Sigmoid colon (tissue), 7 donors: ENCODE data around the gene LMAN2. TPM values are rescaled to one million over a fixed set of nuclear protein-coding genes. Genes with fewer than 3 reads are reported as not detected.

Source experiments
- DNase-seq: peaks from one replicate; pipeline ENCODE4 v3.0.0-alpha.2; 2019
- H3K27ac ChIP-seq, 4 donors: fragments of 200-600 bp; sonication (generic); one replicate each; pipeline ENCODE4 v1.5.1; 2016 to 2019; ENCODE audit warnings: mild to moderate bottlenecking in 1 of 4
- H3K27me3 ChIP-seq, 3 donors: fragments of 200-600 bp; sonication (generic); one replicate each; pipeline ENCODE4 v1.5.1; 2019; ENCODE audit warnings: mild to moderate bottlenecking in 1 of 3
- H3K36me3 ChIP-seq, 4 donors: fragments of 200-600 bp; sonication (generic); one replicate each; pipeline ENCODE4 v1.5.1; 2016 to 2019
- H3K4me1 ChIP-seq, 4 donors: fragments of 200-600 bp; sonication (generic); one replicate each; pipeline ENCODE4 v1.5.1; 2017 to 2019
- H3K4me3 ChIP-seq, 4 donors: fragments of 200-600 bp; sonication (generic); one replicate each; pipeline ENCODE4 v1.5.1; 2017 to 2019; ENCODE audit warnings: mild to moderate bottlenecking in 2 of 4, moderate library complexity in 1 of 4
- H3K9me3 ChIP-seq, 4 donors: fragments of 200-600 bp in 3 of 4; sonication (generic) in 3 of 4; one replicate each; pipeline versions ENCODE4 v1.5.1 to v1.6.1; 2013 to 2019
- CTCF ChIP-seq, 4 experiments: fragments of 450-650 bp in 3 of 4; fragments of 200-600 bp in 1 of 4; IDR thresholded peaks; one replicate each; pipeline ENCODE4 v1.5.1; 2016 to 2019; ENCODE audit warnings: antibody characterized with exemption in 4 of 4, mild to moderate bottlenecking in 3 of 4, moderate library complexity in 2 of 4
- EP300 ChIP-seq, 4 donors: sonication (generic); formaldehyde crosslinking; IDR thresholded peaks; one replicate each; pipeline ENCODE4 v1.6.1; 2017; ENCODE audit warnings: antibody characterized with exemption in 4 of 4
- POLR2A ChIP-seq, 2 donors: fragments of 450-650 bp; IDR thresholded peaks; one replicate each; pipeline ENCODE4 v1.6.1; 2016; ENCODE audit warnings: antibody characterized with exemption in 2 of 2, mild to moderate bottlenecking in 2 of 2, moderate library complexity in 2 of 2
- POLR2AphosphoS5 ChIP-seq, 4 donors: sonication (generic); formaldehyde crosslinking; IDR thresholded peaks; one replicate each; pipeline ENCODE4 v1.6.1; 2017; ENCODE audit warnings: antibody characterized with exemption in 4 of 4
- WGBS, 2 donors: extraction: QIAGEN DNeasy Blood & Tissue Kit; methylation state at CpG; one replicate each; pipeline ENCODE4 v1.1.7; 2013; 5-methylcytosine and 5-hydroxymethylcytosine counted together
- intact Hi-C: fragments of 100-400 bp; cut with DNase I; formaldehyde crosslinking; loops from one replicate; pipeline ENCODE4 v1.15.1; 2023
- polyA plus RNA-seq, 3 donors: library from polyadenylated mRNA; stranded (reverse); fragments of 200-250 nt; gene quantifications; one replicate each; pipeline ENCODE4 v1.2.3, GENCODE V29; 2013
- total RNA-seq, 4 donors: library from RNA; depleted of rRNA; stranded (reverse); fragments of >200 nt; gene quantifications; one replicate each; pipeline ENCODE4 v1.1.0, GENCODE V29; 2016
- donor health status: healthy with polysubstance abuse.
- donor health status: Bipolar disorder and iron deficiency.
- donor health status: healthy.

The LMAN2 gene
- total and polyA plus RNA-seq, 7 donors = 62.5 to 244 (median 108) TPM

GRCh38 chr5:177332031-177332895 is 19.2 kb downstream of the LMAN2 start:
- H3K36me3 ChIP-seq = peaks cover 29 to 86% (median 58%) of the 10 kb centered on the region in 4 donors
- H3K4me1 ChIP-seq = no peaks in the 10 kb centered on the region
- DNase-seq = no peak
- TF ChIP-seq CTCF (IDR thresholded peaks at IDR 0.05) (no peak), POLR2AphosphoS5 (IDR thresholded peaks at IDR 0.05) (no peak), EP300 (IDR thresholded peaks at IDR 0.05) (no peak), POLR2A (IDR thresholded peaks at IDR 0.05) (no peak)
- 71 to 91% methylated on average over 35 of the region's 35 CpGs for WGBS, 2 donors
- H3K27me3 ChIP-seq = no peaks in the 10 kb centered on the region
- H3K27ac ChIP-seq = no peak overlapping the region
- intact Hi-C loops = no loop called here
- H3K4me3 ChIP-seq = no peak overlapping the region
- no peaks in the 10 kb centered on the region for H3K9me3 ChIP-seq

DNA sequence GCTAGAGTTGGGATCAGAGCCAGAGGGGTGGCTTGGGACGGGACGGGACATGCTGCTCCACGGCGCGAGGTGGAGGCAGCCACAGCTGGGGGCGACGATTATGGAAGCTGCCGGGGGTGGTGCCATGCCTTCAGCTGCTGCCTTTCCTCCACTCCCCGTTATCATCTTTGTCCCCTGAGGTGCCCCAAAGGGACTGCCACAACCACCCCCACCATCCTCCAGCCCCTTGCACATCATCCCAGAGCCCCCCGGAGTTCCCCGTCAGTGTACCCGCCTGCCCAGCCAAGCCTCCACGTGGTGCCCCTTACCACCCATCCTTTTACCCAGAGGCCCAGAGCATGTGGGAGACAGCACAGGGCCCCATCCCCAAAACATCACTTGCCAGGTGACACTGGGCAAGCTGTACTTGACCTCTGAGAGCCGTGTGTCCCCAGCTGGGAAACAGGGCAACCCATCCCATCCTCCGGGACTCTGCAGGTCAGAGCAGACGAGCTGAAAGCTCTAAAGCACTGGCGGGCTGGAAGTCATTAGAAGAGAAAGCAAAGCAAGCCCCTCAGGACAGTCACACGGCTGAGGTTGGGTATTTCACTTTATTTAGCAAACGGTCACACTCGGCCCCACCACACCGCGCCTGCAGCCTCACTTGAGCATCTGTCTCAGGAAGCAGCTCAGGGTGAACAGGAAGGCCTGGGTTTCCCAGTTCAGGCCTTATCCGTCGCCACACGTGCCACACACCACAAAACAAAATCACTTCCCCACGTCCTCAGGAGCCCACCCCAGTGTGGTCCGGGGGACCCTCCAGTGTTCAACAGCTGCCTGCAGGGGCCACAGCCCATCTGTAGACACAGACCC is 20.3 kb downstream of the LMAN2 start:
- Histone ChIP-seq H3K36me3 (peaks cover 19 to 75% (median 48%) of the 10 kb centered on the region in 4 donors), H3K27ac (no peak overlapping the region), H3K9me3 (no peaks in the 10 kb centered on the region), H3K27me3 (no peaks in the 10 kb centered on the region), H3K4me1 (no peaks in the 10 kb centered on the region), H3K4me3 (no peak overlapping the region)
- TF ChIP-seq EP300 (IDR thresholded peaks at IDR 0.05) = no peak
- TF ChIP-seq CTCF (IDR thresholded peaks at IDR 0.05) = no peak
- no peak for TF ChIP-seq POLR2AphosphoS5 (IDR thresholded peaks at IDR 0.05)
- no peak for TF ChIP-seq POLR2A (IDR thresholded peaks at IDR 0.05)
- no peak for DNase-seq
- intact Hi-C loops = no loop called here
- whole genome bisulfite sequencing, 2 donors = 69 to 88% methylated on average over 27 of the region's 27 CpGs

- intact Hi-C loops = no loop called here
- Histone ChIP-seq H3K4me1 (no peaks in the 10 kb centered on the region), H3K9me3 (no peaks in the 10 kb centered on the region), H3K27ac (no peak overlapping the region), H3K27me3 (no peaks in the 10 kb centered on the region), H3K4me3 (no peak overlapping the region), H3K36me3 (peaks cover 18 to 62% (median 36%) of the 10 kb centered on the region in 4 donors)
- 86 to 91% methylated on average over 6 of the region's 6 CpGs for WGBS, 2 donors
- TF ChIP-seq CTCF (IDR thresholded peaks at IDR 0.05) (no peak), EP300 (IDR thresholded peaks at IDR 0.05) (no peak), POLR2AphosphoS5 (IDR thresholded peaks at IDR 0.05) (no peak), POLR2A (IDR thresholded peaks at IDR 0.05) (no peak)
- DNase-seq = no peak
Observed at GRCh38 chr5:177329883-177330282, 21.6 kb downstream of the LMAN2 start.

DNA sequence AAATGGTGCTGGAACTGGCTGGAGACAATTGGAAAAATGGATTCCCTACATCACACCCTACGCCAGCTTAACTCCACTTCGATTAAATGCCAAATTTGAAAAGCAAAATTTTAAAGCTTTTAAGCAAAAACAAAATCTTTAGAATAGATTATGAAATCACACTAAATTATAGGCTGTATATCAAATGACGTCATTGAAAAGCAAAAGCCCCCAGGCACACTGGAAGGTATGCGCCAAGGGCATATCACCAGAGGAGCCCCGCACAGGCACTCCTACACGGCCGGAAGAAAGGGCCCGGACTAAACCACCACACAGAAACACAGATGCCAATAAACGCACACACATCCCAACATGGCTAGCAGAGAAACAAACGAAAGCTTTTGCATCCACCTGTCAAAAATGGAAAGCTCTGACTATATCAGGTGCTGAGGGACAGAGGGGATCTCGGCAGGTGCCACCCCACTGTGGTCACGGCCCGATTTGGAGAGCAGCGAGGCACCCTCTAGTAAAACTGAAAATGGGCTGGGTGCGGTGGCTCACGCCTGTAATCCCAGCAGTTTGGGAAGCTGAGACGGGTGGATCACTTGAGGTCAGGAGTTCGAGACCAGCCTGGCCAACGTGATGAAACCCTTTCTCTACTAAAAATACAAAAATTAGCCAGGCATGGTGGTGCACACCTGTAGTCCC is 22.8 kb downstream of the LMAN2 start:
- no peaks in the 10 kb centered on the region for H3K4me1 ChIP-seq
- TF ChIP-seq EP300 (IDR thresholded peaks at IDR 0.05) (no peak), POLR2AphosphoS5 (IDR thresholded peaks at IDR 0.05) (no peak), POLR2A (IDR thresholded peaks at IDR 0.05) (no peak), CTCF (IDR thresholded peaks at IDR 0.05) (no peak)
- DNase-seq = no peak
- H3K4me3 ChIP-seq = no peak overlapping the region
- no peak overlapping the region for H3K27ac ChIP-seq
- peaks cover 8 to 50% (median 24%) of the 10 kb centered on the region in 4 donors for H3K36me3 ChIP-seq
- H3K9me3 ChIP-seq = no peaks in the 10 kb centered on the region
- intact Hi-C loops = no loop called here
- no peaks in the 10 kb centered on the region for H3K27me3 ChIP-seq
- 88 to 93% methylated on average over 19 of the region's 19 CpGs for WGBS, 2 donors
